Measurements from ENCODE around the gene JMJD8.

JMJD8 gene

GRCh38 chr16:659618-660017, 24.5 kb downstream of the JMJD8 start:
- DNase-seq (ENCODE audit: low spot score) = no peak

GRCh38 chr16:658679-659571, 25.2 kb downstream of the JMJD8 start:
- DNase-seq (ENCODE audit: low spot score) = no peak

GRCh38 chr16:657487-657886, 26.6 kb downstream of the JMJD8 start:
- DNase-seq (ENCODE audit: low spot score) = no peak

- no peak for DNase-seq (ENCODE audit: low spot score)
Observed at GRCh38 chr16:654034-654433, 30.1 kb downstream of the JMJD8 start.

GRCh38 chr16:652454-653305, 31.5 kb downstream of the JMJD8 start:
- DNase-seq (ENCODE audit: low spot score) = no peak

GRCh38 chr16:651844-652243, 32.3 kb downstream of the JMJD8 start:
- no peak for DNase-seq (ENCODE audit: low spot score)

- no peak for DNase-seq (ENCODE audit: low spot score)
Observed at GRCh38 chr16:649631-650030, 34.5 kb downstream of the JMJD8 start.

- peak; percentile 94 for DNase-seq (ENCODE audit: low spot score)
Observed at GRCh38 chr16:648781-649589, 35.1 kb downstream of the JMJD8 start, which contains the start of gene WDR90. TSS of gene WDR90 (plus strand) at chr16:649365. CDS start at chr16:649417, 52 bp downstream.

GRCh38 chr16:648071-648780, 35.9 kb downstream of the JMJD8 start:
- DNase-seq (ENCODE audit: low spot score) = peak; percentile 41

GRCh38 chr16:647173-647902, 36.8 kb downstream of the JMJD8 start:
- no peak for DNase-seq (ENCODE audit: low spot score)

- DNase-seq (ENCODE audit: low spot score) = no peak
Observed at GRCh38 chr16:646679-647172, 37.4 kb downstream of the JMJD8 start.

- no peak for DNase-seq (ENCODE audit: low spot score)
Observed at GRCh38 chr16:645852-646678, 38.1 kb downstream of the JMJD8 start.

GRCh38 chr16:644556-644955, 39.6 kb downstream of the JMJD8 start:
- no peak for DNase-seq (ENCODE audit: low spot score)

GRCh38 chr16:643050-643368, 41.1 kb downstream of the JMJD8 start:
- DNase-seq (ENCODE audit: low spot score) = no peak

GRCh38 chr16:642189-643049, 41.7 kb downstream of the JMJD8 start:
- no peak for DNase-seq (ENCODE audit: low spot score)

GRCh38 chr16:641326-642188, 42.6 kb downstream of the JMJD8 start, which contains the start of gene MCRIP2:
TSS of gene MCRIP2 (plus strand) at chr16:641828. CDS start at chr16:641992, 164 bp downstream.
- peak; percentile 60 for DNase-seq (ENCODE audit: low spot score)

- DNase-seq (ENCODE audit: low spot score) = no peak
Observed at GRCh38 chr16:640614-641013, 43.5 kb downstream of the JMJD8 start.

GRCh38 chr16:638836-639235, 45.3 kb downstream of the JMJD8 start:
- no peak for DNase-seq (ENCODE audit: low spot score)
